ENCODE measurements around the gene RAG2.

RAG2 gene

GRCh38 chr11:36550385-36551115, 47.5 kb downstream of the RAG2 start:
- DNase-seq (ENCODE audit: low spot score) = no peak

Data from activated CD4-positive, alpha-beta T cell treated with anti-CD3 and anti-CD28 coated beads, Interleukin-2, Interleukin-4, amounts not matched to agents 100 ng/mL and 50 ng/mL, durations not matched to agents 16 hours and 8 hours (primary cell).